Gastrocnemius medialis (tissue), 4 donors: ENCODE measurements around the gene SPTAN1.

Experiments used
- CTCF ChIP-seq, 5 experiments: fragments of 450-650 bp in 3 of 5; fragments of 200-600 bp in 2 of 5; sonication (generic) in 2 of 5; IDR thresholded peaks in 4 of 5; conservative IDR thresholded peaks in 1 of 5; 1 replicate in 4 of 5; 2 replicates in 1 of 5; pipeline ENCODE4 v1.5.1; 2016 to 2019; ENCODE audit warnings: antibody characterized with exemption in 5 of 5, mild to moderate bottlenecking in 3 of 5, moderate library complexity in 3 of 5
- POLR2A ChIP-seq, 2 donors: fragments of 450-650 bp; IDR thresholded peaks; one replicate each; pipeline ENCODE4 v1.6.1; 2017; ENCODE audit warnings: antibody characterized with exemption in 2 of 2, mild to moderate bottlenecking in 2 of 2, moderate library complexity in 2 of 2

- TF ChIP-seq POLR2A (IDR thresholded peaks at IDR 0.05): no peak
- no peak for TF ChIP-seq CTCF (IDR thresholded peaks at IDR 0.05 in 4 of 5, conservative IDR thresholded peaks at IDR 0.05 in 1 of 5)
Observed at GRCh38 chr9:128512820-128513219, 39.6 kb upstream of the SPTAN1 start.
